GM18507 (cell line): Measurements from ENCODE around the gene EFNA4.
"Not testable (repeated sequence)": the region's sequence is repeated elsewhere in the genome, so short reads cannot be mapped to it uniquely, and the experiment has no call there.

Experiments
- DNase-seq: peaks from one replicate; pipeline ENCODE4 v3.0.0; 2011; ENCODE audit warnings: low read depth; ENCODE audit not compliant: insufficient read length; ENCODE audit errors: extremely low spot score
- FAIRE-seq: peaks from 2 replicates; lab custom pipeline; 2011; peaks lifted over from hg19 to GRCh38; lab: Jason Lieb, UNC

Gene EFNA4

DNA sequence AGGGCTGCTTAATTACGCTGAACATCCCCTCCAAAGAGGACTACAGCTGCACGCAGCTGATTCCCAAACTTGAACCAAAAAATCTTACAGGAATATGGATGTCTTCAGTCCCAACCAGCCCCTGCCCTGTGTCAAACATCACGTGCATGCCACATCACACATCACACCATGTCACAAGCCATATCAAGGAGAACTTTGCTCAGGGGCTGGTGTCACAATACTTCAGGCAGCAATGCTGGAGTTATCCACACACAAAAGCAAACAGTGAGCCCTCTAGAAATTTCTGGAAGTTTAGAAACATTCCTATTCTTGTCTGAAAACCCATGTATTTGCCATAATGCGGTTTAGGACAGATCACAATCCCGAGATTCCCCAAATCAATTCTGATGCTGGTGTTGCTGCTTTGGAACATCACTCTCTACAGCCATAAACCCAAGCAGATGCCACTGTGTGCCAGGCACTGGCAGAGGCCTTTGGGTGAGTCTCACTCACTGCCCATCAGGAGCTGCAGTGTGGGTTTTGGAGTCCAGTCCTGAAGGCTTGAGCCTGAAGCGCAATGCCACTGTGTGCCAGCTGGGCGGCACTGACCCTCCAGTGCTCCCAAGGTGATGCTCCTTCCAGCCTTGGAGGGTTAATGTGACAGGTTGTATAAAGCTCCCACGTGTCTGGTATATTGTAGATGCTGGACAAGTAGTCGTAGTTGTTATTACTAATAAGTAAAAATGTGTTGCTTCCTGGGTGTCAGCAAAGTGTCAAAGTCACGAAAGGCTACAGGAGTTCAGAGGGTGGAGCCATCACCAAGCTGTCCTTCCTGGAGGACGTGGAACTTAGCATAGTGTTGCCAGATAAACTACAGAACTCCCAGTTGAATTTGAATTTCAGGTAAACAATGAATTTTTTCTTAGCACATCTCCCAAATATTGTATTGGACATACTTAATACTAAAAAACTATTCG is 44.0 kb downstream of the EFNA4 start:
- FAIRE-seq (no peak), DNase-seq (no peak)

DNA sequence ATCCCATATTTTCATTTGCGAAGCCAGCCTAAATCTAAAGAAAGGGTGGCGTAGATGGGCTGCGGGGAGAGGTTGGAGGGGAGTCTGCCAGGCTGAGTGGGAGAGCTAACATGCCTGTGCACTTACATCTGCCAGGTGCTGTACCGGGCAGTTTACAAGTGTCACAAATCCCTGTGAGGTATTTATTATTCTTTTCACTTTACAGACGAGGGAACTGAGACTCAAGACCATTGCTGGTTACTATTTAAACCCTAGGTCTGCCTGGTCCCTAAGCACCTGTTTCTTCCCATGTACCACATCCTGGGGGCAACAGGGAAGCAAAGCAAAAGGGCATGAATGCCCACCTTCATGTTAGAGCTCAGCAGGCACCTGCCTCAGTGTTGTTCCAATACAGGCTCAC is 44.8 kb downstream of the EFNA4 start:
- no peak for FAIRE-seq
- no peak for DNase-seq

DNA sequence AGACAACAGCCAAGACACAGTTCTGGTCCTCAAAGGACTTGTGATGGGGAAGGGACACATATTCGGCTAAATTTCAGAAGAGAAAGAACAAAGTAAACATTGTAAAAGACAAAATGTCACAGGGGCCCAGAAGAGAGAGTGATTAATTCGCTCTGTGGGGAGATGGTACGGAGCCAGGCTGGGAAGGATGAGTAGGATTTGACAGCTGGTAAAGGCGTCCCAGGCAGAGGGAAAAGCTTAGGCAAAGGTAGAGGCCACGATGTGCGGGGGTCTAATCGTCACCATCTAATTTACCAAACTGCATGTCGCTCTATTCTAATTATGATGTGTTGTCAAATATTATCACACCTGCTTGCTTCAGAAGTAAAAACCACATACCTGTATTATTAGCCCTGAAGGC is 46.8 kb downstream of the EFNA4 start:
- FAIRE-seq = no peak
- DNase-seq = no peak

DNA sequence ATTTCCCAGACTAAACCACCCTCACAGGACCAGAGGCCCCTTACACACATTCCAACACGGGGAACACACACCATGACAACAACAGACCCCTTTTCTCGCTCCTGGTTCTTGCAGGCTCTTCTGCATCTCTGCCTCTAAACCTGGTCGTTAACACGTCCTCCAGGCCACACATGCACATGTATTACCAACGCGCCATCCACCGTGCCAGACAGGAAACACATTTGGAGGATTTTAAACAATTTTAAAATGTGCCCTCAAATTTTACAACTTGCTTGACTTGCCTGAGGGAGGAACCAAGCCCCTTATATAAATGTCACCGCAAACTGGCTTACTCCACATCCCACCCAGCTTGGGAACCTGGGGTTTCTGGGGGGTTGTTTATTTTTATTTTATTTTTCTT is 47.3 kb downstream of the EFNA4 start:
- FAIRE-seq (no peak), DNase-seq (no peak)

DNA sequence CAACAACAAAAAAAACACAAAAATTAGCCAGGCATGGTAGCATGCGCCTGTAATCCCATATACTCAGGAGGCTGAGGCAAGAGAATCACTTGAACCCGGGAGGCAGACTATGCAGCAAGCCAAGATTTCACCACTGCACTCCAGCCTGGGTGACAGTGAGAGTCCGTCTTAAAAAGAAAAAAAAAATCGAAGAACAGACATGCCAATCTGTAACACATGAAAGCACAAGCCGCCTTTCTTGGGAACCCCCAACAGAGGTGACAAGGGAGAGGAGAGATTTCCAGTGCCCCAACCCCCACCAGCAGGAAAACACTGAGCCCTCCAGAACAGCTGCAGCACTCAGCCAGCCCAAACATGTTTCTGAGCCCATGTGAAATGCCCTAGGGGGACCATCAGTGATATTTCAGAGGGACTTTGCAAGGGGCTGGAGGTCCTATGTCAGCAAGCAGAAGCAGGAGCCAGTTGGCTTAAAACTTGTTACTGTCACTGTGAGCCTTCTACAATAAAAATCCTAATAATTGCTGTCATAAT is 50.0 kb downstream of the EFNA4 start:
- FAIRE-seq = no peak
- no peak for DNase-seq

DNA sequence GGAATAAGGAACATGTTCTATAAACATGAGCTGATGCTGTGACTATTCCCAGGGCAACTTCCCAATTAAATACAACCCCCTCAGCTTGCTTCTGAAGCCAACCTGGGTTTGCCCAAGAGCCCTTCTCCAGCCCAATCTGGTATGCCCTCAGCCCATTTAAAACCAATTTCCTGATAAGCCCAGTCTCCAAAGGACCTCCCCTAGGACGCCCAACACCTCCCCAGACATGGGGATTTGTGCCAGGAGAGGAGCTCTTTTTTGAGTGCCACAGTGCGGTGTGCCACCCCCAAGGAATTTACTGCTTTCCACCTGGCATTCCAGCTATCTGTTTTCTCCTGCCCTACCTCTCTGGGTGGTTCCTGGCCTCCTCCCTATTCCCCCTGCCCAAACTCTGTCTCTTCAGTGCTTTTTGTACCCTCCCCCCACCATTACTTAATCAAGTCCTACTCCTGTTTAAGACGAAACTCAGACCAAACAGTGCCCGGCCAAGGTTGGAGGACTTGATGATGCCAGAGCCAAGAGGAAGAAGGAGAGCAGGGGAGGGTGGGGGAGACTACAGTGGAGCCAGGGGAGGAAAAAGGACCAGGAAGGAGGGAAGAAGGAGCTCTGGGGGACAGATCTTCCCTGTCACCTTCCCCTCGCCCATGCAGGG is 52.7 kb downstream of the EFNA4 start:
- FAIRE-seq (no peak), DNase-seq (no peak)

DNA sequence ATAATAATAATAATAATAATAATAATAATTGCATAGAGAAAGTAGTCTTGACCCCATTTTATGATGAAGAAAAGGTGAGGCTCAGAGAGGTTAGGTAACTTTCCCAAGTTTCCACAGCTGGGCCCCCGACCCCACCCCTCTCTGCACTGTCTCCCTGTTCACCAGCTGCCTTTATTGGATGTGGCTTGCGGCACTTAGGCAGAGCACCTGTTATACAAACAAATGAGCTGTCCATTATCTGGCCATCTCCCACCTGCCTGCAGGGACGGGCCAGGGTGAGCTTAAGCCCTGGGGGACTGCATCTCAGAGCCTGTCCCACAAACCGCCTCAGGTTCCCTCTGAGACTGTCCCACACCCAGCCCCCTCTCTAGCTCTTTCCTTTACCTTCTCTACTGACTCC is 54.1 kb downstream of the EFNA4 start:
- FAIRE-seq (no peak), DNase-seq (no peak)

DNA sequence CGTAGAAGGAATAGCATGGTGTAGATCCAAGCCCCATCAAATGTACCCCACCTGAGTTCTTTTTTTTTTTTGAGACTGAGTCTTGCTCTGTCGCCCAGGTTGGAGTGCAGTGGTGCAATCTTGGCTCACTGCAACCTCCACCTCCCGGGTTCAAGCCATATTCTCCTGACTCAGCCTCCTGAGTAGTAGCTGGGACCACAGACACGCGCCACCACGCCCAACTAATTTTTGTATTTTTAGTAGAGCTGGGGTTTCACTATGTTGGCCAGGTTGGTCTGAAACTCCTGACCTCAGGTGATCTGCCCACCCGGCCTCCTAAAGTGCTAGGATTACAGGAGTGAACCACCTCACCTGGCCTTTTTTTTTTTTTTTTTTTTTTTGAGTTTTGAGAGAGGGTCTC is 54.5 kb downstream of the EFNA4 start:
- not testable (repeated sequence) for DNase-seq, FAIRE-seq
